Mammary epithelial cell (primary cell): Measurements from ENCODE around the gene BCKDK.

ENCODE experiments used
- EZH2 ChIP-seq: IDR thresholded peaks from 2 replicates; pipeline ENCODE4 v1.6.1; 2012; ENCODE audit warnings: low read length, inconsistent platforms, borderline replicate concordance
- TF ChIP-seq, protein P1 (sequence below), 2 donors: IDR thresholded peaks in 1 of 2; conservative IDR thresholded peaks in 1 of 2; 2 replicates each; pipeline ENCODE4 v1.5.1; 2011 to 2012; ENCODE audit warnings: inconsistent platforms in 2 of 2, low read length in 2 of 2, mild to moderate bottlenecking in 2 of 2, control low read depth in 1 of 2, low read depth in 1 of 2; ENCODE audit not compliant: insufficient read depth in 1 of 2; ENCODE audit errors: extremely low read depth in 1 of 2

DNA sequence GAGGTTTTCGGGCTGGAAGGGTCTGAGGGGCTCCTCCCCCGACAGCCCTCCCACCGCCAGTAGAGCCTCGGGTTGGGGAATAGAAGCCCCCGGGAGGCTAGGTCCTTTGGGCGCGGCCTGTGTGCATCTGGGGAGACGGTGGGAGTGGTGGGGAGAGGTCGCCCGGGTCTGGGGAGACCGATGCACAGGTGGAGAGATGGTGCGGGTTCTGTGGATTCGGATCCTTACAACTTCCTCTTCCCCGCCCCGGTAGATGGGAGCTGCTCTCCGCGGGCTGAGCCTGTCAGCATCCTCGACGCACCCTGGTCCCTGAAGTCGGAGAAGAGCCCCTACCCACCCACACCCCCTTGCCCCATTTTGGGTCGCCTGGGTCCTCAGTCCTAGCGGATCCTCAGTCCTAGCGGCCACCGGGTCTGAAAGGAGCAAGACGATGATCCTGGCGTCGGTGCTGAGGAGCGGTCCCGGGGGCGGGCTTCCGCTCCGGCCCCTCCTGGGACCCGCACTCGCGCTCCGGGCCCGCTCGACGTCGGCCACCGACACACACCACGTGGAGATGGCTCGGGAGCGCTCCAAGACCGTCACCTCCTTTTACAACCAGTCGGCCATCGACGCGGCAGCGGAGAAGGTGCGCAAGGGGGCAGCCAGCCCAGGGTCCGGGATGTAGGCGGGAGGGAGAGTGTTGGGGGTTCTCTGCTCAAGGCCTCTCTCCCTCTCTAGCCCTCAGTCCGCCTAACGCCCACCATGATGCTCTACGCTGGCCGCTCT lies 790 bp downstream of the BCKDK start:
- TF ChIP-seq, protein P1, sequence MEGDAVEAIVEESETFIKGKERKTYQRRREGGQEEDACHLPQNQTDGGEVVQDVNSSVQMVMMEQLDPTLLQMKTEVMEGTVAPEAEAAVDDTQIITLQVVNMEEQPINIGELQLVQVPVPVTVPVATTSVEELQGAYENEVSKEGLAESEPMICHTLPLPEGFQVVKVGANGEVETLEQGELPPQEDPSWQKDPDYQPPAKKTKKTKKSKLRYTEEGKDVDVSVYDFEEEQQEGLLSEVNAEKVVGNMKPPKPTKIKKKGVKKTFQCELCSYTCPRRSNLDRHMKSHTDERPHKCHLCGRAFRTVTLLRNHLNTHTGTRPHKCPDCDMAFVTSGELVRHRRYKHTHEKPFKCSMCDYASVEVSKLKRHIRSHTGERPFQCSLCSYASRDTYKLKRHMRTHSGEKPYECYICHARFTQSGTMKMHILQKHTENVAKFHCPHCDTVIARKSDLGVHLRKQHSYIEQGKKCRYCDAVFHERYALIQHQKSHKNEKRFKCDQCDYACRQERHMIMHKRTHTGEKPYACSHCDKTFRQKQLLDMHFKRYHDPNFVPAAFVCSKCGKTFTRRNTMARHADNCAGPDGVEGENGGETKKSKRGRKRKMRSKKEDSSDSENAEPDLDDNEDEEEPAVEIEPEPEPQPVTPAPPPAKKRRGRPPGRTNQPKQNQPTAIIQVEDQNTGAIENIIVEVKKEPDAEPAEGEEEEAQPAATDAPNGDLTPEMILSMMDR (conservative IDR thresholded peaks at IDR 0.05 in 1 of 2, IDR thresholded peaks at IDR 0.05 in 1 of 2; ENCODE audit: extremely low read depth in 1 of 2, insufficient read depth in 1 of 2, low read depth in 1 of 2, low read length in 2 of 2): no peak
- no peak for TF ChIP-seq EZH2
